GDM1 (cell line): ENCODE data around the gene RGL2.
"Not testable (repeated sequence)": the region's sequence is repeated elsewhere in the genome, so short reads cannot be mapped to it uniquely, and the experiment has no call there.

Source experiments
- DNase-seq: peaks from one replicate; lab custom pipeline; 2025; lab: John Stamatoyannopoulos, UW

The RGL2 gene

DNA sequence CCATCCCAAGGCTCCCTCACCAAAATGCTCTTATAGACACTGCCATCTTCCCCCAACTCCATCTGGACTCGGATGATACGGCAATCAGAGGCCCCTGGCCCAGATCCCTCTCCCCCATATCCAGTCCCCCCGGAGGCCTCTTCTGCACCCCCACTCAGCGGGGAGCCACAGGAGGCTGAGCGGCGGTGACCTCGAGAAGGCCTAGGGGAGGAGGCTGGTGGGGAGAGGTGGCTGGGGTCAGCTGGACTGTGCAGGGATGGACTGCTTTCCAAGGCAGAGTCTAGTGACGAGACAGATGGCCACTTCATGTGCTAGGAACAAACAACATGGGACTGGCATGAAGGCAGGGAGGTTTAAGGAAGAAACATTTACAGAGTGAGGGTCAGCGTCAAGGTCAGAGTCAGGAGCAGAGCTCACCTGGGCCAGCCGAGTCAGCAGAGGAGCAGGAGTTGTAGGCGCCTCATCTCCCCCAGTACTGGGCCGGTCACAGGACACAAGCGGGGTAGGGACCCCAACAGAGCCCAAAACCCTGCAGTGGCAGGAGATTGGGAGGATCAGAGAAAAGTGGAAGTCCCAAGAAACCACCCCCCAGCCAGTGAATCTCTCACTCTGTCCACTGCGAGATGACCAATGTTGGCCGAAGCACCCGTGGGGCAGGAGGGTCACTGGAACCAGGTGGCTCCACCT lies 5.6 kb downstream of the RGL2 start:
- DNase-seq: no peak

DNA sequence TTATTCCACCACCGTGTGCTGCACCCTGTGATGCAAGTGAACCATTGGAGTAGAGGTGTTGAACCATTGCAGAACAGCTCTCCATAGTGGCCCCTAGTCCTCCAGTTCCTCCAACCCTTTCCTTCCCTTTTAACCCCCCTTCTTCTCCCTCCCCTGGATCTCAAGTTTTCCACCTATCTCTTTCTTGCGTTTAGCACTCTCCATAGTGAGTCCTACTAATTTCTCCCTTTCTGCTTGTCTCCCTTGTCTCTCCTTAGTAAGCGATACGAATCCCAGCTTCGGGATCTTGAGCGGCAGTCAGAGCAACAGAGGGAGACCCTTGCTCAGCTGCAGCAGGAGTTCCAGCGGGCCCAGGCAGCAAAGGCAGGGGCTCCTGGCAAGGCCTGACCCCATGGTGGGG lies 8.3 kb downstream of the RGL2 start:
- DNase-seq: no peak

DNA sequence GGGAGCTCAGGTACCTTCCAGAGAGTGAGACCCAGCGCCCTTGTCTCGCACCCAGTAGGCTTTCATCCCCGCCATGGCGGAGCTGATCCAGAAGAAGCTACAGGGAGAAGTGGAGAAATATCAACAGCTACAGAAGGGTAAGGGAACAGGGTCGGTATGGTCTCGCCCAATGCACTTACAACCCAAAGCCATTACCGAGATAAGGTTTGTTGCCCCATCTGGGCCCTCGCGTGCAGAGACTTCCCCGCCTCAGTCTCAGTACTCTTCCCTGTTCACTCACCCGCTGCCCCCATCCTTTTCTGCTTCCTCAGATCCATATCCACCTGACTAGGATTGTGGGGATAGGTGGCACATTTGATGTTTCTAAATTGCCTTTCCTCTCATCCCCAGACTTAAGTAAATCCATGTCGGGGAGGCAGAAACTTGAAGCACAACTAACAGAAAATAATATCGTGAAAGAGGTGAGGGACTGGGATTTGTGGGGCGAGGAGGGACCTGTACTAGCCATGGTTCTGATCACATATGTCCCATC lies 8.9 kb downstream of the RGL2 start:
- DNase-seq: no peak

DNA sequence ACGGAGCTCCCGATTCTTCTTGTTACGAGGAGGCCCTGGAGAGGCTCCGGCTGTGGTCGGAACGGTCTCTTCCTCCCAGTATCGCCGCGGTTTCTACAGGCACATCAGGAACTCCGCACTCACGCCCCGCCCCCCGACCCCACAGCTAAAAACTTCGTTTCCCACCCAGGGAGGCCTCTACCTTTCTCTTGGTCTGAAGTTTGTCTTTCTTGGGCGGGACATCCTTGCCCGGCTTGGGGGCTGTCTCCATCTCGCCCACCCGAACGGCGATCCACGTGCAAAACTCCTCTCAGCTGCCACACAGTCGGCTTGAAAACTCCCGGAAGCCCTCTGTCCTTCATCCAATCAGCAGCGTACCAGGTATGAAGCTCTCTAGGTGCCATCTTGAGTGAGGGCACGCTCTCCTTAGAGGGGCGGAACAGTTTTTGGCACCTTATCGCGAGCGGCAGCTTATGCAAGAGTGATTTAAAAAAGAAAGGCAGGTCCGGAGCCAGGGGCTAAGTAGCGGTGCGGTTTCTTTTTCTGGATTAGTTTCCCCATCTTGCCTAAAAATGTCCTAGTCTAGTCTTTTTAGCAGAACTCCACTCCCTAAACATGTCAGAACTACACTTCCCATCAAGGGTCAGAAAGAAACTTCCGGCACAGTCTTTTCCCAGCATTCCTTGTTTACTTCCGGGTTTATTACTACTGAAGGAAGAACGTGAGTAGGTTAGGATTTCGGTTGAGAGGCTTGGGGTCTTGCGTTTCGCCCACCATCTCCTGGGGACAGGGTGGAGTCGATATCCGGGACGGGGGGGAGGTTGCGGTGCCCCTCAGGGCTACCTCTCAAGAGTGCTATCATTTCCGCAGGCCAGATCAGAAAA lies 9.6 kb downstream of the RGL2 start, which contains the start of the genes PFDN6 and WDR46:
TSS of gene PFDN6 (plus strand) at position 681 of the 863 bp plus-strand sequence. CDS start 256 bp downstream, outside the sequence.
TSS of gene WDR46 (minus strand) at position 319 of the 863 bp plus-strand sequence. CDS start at position 250, 69 bp downstream.
- DNase-seq: peak; percentile 75

DNA sequence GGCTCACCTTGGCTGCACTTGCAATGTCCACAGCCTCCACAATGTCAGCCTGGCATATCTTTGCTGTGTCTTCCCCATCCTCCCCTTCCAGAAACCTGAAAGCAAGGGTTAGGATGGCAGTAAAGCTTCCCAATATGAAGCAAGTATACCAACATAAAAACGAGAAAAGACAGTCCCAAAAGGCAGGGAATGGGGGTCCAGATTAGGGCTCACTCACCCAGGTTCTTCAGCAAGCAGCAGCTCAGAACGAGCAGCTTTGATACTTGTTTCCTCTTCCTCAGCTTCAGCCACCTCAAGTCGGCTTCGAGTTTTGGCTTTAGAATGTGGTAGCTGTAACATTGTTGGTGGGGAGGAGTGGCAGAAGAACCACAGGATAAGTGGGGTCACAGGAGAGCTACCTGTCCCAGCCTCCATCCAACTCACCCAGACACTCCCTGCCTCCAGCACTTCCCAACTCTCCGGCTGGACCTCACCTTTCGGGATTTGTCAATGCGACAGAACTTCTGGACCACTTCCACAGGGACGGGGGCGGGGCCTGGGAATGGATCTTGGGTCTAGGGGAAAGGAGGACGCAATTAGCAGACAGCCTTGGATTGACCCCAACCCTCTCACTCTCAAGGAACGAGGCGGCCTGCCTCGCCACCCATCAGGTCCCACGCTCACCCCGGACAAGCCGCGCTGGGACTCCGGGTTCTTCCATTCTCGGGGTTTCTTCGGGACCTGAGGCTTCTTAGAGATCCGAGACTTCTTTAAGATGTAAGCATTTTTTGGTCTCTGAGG lies 10.4 kb downstream of the RGL2 start:
- no peak for DNase-seq

DNA sequence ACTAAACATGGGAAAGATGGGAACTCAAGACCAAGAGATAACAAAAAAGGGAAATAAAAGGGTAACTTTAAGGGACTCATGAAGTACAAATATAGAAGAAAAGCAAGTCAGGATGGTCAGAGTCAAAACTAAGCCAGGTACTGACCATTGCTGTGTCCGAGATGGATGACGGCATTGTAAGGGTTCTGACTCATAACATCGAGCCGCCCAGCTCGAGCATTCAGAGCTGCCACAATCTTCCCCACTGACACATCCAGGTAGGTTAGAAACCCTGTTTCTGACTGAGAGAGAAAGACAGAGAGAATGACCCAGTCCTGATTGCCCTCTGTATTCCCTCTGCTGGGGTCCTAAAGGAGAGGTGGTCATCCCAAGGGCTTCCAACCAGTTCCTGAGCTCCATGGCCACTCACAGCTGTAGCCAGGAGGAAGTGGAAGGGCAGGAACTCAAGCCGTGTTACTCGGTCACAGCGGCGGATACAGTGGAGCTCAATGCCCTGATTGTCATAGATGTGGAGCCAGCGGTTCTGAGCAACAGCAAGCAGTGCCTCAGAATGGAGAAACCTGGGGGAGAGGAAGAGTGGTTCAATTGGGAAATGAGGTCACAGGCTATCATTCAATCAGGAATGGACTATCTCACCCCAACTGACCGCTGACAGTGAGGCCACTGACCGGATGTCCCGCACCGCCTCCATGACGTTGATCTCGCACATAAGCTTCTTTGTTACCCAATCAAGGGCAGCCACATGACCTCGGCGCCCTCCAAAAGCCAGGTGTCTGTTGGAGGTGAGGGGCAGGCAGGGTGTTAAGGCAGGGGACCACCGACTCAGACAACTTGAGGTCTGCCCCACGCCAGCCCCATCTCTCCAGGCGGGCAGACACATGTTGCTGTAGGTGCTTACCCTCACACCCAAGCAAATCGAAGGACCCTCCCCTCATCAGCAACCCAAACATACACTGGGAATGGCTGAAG lies 11.5 kb downstream of the RGL2 start:
- DNase-seq: no peak

DNA sequence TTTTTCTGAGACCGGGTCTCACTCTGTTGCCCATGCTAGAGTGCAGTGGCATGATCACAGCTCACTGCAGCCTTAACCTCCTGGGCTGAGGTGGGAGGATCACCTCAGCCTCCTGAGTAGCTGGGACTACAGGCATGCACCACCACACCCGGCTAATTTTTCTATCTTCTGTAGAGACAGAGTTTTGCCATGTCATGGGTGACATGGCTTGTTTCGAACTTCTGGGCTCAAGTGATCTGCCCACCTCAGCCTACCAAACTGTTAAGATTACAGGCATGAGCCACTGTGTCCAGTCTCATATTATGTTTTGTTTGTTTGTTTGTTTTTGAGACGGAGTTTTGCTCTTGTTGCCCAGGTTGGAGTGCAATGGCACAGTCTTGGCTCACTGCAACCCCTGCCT lies 13.5 kb downstream of the RGL2 start:
- not testable (repeated sequence) for DNase-seq

DNA sequence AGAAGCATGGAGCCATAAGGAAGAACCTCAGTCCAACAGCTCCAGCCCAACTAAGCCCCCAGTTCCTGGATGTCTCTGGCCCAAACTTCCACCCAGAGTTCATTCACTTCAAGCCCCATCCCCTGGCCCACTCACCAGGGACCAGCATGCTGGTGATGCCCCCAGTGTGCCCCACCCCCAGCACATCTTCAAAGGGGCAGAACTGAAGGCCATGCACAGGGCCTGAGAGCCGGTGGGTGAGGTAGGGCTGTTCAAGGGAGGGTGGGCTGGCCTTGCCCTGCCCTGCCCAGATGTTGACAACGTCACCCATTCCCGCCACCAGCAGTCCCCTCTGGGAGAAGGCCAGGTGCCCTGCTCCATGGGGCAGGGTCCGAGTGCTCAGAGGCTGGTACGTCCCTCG lies 18.2 kb downstream of the RGL2 start:
- no peak for DNase-seq

DNA sequence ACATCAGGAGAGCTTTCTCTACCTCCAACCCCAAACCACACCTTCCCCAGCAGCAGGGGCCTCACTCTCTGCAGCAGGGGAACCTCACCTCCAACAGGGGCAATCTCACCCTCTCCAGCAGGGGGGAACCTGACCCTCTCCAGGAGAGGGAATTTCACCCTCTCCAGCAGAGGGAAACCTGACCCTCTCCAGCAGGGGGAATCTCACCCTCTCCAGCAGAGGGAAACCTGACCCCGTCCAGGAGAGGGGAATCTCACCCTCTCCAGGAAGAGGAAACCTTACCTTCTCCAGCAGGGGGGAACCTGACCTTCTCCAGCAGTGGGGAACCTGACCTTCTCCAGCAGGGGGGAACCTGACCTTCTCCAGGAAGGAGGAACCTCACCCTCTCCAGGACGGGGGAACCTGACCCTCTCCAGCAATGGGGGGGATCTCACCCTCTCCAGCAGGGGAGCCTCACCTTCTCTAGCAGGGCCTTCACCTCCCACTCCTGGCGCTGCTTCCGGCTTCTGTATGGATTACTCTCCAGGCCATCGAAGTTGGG lies 18.7 kb downstream of the RGL2 start:
- DNase-seq: peak; percentile 16

DNA sequence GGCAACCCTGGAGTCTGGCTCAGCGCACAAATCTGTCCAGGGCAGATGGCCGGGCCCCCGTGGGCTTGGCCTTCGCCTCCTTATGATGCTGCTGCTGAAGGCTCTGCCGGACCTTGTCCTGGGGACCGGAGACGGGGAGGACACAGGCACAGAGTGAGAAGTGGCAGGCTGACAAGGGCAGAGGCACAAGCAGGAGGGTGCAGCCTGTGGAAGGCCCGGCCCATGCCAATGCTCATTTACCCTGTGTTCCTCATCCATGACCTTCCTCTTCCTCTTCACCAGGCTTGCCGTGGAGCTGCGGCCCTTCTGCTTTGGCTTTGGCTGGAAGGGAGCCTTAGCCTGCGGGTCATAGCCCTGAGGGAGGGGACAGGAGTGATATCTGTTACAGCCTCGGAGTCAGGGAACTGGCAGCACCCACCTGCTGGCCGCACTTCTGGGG lies 19.5 kb downstream of the RGL2 start:
- no peak for DNase-seq

DNA sequence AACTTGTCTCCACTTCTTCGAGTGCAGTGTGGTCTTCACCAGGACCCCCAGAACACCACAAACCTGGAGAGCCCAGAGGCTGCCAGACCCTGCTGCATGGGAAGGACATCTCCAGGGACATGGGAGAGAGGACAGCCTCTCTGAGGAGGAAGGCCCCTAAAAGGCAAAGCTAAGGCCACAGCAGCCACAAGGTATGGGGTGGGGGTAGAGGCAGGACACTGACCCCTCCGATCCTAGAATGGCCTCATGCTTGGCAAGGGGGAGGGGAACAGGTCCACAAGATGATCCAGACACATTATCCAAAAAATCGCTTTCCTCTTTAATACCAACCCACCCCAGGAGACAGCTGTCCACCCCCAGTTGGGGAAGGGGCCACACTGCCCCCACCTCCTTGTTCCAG lies 19.9 kb downstream of the RGL2 start:
- DNase-seq: no peak

DNA sequence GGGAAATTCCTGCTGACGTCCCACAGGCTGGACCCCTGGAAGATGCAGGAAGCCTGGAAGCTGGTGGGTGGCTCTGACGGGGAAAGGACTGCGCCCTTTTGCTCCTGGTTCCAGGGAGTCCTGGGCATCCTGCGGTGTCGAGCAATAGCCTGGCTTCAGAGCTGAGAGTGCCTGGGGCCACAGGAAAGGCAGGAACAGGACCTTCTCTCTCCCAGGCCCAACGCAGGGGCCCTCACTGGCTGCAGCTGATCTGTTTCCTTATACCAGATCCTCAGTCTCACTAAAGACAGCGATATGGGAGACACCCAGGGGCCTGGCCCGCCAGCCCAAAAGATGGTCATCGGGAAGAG lies 20.4 kb downstream of the RGL2 start:
- no peak for DNase-seq

DNA sequence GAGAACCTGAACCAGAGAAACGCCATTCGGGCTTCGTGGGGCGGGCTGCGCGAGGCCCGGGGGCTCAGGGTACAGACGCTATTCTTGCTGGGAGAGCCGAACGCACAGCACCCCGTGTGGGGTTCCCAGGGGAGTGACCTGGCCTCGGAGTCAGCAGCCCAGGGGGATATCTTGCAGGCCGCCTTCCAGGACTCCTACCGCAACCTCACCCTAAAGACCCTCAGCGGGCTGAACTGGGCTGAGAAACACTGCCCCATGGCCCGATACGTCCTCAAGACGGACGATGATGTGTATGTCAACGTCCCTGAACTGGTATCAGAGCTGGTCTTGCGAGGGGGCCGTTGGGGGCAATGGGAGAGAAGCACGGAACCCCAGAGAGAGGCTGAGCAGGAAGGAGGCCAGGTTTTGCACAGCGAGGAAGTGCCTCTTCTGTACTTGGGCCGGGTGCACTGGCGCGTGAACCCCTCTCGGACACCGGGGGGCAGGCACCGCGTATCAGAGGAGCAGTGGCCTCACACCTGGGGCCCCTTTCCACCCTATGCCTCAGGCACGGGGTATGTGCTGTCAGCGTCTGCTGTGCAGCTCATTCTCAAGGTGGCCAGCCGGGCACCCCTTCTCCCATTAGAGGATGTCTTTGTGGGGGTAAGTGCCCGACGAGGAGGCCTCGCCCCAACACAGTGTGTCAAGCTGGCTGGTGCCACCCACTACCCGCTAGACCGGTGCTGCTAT lies 20.9 kb downstream of the RGL2 start:
- DNase-seq: no peak

DNA sequence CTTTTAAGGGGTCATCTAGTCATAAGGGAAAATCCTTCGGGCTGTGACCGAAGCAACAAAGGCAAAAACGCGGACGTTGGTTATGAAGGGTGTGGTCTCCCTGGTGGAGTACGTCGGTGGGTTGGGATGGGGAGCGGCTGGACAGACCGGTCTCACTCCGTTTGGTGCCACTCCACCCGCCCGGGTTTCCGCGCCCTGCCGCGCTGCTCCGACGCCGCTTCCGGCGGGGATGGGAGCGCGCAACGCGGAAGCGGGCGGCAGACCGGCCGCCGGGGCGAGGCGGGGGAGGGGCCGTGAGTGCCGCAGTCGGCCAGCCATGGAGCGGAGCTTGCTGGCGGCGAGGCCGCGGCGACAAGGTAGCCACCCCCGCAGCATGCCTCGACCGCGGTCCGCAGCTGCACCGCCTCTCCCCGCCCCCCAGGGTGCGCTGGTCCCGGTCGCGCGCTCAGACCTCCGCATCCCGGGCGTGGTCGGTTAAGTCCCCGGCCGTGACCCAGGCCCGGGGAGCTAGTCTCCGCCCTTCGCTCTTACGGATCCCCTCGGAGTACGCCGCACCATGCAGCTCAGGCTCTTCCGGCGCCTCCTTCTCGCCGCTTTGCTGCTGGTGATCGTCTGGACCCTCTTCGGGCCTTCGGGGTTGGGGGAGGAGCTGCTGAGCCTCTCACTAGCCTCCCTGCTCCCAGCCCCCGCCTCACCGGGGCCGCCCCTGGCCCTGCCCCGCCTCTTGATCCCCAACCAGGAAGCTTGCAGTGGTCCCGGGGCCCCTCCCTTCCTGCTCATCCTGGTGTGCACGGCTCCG lies 21.7 kb downstream of the RGL2 start, which contains the start of gene B3GALT4:
TSS of gene B3GALT4 (plus strand) at position 260 of the 799 bp plus-strand sequence. CDS start at position 557, 297 bp downstream.
- no peak for DNase-seq

DNA sequence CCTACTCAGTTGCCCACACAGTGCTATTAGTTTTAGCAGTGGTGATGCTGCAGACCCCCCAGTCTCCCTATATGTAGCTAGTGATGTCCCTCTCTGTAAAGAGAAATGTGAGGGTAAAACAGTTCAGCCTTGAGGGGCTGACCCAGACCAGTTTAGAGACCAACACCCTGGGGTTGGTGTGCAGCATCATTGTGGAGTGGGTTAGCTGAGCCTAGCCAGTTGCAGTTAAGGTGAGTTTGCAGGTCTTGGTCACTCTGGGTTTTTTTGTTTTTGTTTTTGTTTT lies 22.2 kb downstream of the RGL2 start:
- no peak for DNase-seq

DNA sequence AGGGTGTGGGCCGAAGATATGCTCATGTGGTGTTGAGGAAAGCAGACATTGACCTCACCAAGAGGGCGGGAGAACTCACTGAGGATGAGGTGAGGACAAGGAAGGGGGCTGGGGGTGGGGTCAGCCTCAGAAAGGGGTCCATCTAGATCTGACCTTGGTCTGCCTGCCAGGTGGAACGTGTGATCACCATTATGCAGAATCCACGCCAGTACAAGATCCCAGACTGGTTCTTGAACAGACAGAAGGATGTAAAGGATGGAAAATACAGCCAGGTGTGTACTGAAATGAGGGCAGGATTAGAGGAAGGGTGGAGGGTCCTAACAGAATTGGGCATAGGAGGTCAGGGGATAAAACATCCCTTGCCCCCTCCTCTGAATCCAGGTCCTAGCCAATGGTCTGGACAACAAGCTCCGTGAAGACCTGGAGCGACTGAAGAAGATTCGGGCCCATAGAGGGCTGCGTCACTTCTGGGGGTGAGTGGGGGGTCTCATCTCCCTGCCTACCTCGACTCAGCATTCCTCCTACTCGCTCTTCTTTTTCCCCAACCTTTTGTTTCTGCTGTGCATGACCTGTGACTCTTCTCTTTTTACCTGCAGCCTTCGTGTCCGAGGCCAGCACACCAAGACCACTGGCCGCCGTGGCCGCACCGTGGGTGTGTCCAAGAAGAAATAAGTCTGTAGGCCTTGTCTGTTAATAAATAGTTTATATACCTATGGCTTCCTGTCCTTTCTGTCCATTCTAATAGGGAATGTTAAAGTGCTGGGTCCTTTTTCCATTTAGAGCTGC lies 22.8 kb downstream of the RGL2 start:
- DNase-seq: not testable (repeated sequence)

DNA sequence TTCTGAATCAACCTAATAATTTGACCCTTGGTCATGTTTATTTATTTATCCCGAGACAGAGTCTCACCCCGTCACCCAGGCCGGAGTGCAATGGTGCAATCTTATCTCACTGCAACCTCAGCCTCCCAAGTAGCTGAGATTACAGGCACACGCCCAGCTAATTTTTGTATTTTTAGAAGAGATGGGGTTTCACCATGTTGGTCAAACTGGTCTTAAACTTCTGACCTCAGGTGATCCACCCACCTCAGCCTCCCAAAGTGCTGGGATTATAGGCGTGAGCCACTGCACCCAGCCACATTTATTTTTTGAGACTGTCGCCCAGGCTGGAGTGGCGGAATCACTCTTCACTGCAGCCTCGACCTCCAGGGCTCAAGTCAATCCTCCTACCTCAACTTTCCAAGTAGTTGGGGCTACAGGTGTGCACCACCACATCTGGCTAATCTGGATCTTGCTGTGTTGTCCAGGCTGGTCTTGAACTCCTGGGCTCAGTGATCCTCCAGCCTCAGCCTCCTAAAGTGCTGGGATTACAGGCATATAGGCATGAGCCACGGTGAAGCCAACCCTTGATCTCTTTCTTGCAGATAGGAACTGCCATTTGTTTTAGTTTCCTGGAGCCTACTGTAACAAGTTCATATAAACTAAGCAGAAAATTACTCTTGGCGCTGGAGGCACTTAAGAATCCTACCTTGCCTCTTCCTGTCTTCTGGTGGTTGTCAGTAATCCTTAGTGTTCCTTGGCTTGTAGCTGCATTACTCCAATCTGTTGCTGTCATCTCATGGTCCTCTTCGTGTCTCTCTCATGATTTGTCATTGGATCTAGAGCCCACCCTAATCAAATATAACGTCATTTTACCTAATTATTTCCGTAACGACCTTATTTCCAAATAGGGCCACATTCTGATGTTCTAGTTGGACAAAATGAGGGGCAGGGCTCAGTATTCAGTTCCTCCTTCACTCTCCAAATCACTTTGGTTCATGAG lies 24.5 kb downstream of the RGL2 start:
- DNase-seq: no peak
